ENCODE data around the gene PAK1IP1.

DNA sequence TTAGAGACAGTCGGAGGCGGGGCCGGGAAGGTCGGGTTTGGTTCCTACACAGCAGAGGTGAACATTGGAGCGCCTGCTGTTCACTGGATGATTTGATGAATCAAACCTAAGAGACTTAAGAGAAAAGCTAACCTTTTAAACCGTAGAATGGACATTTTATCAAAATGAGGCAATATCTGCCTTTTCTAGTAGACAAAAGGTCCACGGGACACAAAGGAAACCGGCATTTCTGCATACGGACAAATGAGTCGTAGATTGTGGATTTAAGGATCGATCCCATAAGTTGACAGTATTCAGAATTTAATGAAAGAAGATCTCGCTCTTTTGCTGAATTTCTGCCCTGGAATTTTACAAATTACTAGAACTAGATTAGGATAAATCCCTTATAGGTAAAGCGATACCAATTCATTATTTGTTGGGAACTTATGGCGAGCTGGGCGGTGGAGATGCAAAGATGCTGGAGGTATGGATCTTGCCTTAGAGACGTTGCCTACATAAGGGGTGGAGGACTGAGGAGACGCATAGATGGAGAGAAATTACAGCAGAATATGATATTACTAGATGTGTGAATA lies 400 bp downstream of the PAK1IP1 start:
- TF ChIP-seq, protein P1, sequence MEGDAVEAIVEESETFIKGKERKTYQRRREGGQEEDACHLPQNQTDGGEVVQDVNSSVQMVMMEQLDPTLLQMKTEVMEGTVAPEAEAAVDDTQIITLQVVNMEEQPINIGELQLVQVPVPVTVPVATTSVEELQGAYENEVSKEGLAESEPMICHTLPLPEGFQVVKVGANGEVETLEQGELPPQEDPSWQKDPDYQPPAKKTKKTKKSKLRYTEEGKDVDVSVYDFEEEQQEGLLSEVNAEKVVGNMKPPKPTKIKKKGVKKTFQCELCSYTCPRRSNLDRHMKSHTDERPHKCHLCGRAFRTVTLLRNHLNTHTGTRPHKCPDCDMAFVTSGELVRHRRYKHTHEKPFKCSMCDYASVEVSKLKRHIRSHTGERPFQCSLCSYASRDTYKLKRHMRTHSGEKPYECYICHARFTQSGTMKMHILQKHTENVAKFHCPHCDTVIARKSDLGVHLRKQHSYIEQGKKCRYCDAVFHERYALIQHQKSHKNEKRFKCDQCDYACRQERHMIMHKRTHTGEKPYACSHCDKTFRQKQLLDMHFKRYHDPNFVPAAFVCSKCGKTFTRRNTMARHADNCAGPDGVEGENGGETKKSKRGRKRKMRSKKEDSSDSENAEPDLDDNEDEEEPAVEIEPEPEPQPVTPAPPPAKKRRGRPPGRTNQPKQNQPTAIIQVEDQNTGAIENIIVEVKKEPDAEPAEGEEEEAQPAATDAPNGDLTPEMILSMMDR (IDR thresholded peaks at IDR 0.05; ENCODE audit: low read depth, low read length) = no peak
- TF ChIP-seq POLR2A (IDR thresholded peaks at IDR 0.05; ENCODE audit: extremely low read depth, insufficient read length) = no peak

All from NB4 (cell line).